Measurements from ENCODE around the gene SPIB.

Gene SPIB

DNA sequence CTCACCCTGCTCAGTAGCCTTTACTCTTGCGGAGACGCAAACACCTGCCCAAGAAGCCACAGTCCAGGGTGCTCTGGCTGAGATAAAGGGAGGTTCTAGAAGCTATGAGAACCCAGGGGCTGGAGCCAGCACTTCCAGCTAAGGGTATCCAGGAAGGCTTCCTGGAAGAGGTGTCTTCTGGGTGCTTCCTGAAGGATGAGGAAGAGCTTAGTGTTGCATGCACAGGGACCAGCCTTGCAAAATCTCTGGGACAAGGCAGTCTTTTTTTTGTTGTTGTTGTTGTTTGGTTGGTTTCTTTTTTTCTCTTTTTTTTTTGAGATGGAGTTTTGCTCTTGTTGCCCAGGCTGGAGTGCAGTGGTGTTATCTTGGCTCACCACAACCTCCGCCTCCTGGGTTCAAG lies 34.5 kb downstream of the SPIB start:
- Mint-ChIP-seq H3K9me3 (peaks cover 2% of the 10 kb centered on the region), H3K4me3 (no peak overlapping the region), H3K36me3 (no peaks in the 10 kb centered on the region), H3K27ac (no peak overlapping the region), H3K4me1 (peaks cover 3% of the 10 kb centered on the region), H3K27me3 (no peaks in the 10 kb centered on the region)
- no peak for DNase-seq (ENCODE audit: low spot score in 2 of 2)
- no peak for ATAC-seq (ENCODE audit: low read depth)

DNA sequence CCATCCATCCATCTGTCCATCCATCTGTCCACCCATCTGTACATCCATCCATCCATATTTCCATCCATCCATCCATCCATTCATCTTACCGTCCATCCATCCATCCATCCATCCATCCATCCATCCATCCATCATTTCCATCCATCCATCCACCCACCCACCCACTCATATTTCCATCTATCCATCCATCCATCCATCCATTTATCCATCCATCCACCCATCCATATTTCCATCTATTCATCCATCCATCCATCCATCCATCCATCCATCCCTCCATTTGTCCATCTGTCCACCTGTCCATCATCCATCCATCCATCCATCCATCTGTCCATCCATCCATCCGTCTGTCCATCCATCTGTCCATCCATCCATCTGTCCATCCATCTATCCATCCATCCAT lies 37.3 kb downstream of the SPIB start:
- no peaks in the 10 kb centered on the region for H3K27me3 Mint-ChIP-seq
- H3K27ac Mint-ChIP-seq = no peak overlapping the region
- peaks cover 15% of the 10 kb centered on the region for H3K4me1 Mint-ChIP-seq

DNA sequence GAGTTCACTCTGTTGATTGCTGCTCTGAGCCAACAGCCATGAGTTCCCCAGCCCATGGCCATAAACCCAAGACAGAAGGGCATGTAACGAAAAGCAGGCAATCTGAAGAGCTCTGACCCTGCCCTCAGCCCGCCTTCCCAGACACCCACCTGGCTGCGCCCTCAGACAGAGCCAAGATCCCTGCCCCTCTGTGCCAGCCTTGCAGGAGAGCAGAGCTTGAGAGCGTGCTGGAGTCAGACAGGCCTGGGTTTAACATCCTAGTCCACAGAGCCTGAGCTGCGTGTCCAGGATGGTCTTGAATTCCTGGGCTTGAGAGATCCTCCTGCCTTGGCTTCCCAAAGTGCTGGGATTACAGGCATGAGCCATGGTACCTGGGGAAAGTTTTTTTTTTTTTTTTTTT lies 38.6 kb downstream of the SPIB start:
- Mint-ChIP-seq H3K4me1 (peaks cover 19% of the 10 kb centered on the region), H3K9me3 (peaks cover 2% of the 10 kb centered on the region), H3K27me3 (no peaks in the 10 kb centered on the region), H3K4me3 (no peak overlapping the region), H3K36me3 (no peaks in the 10 kb centered on the region), H3K27ac (no peak overlapping the region)
- ATAC-seq (ENCODE audit: low read depth) = no peak
- no peak for DNase-seq (ENCODE audit: low spot score in 2 of 2)

More for the DNA sequence above, 37.3 kb downstream of the SPIB start:
- Mint-ChIP-seq H3K9me3 (peaks cover 2% of the 10 kb centered on the region), H3K4me3 (no peak overlapping the region), H3K36me3 (no peaks in the 10 kb centered on the region)
- DNase-seq (ENCODE audit: low spot score in 2 of 2) = no peak
- ATAC-seq (ENCODE audit: low read depth) = no peak

DNA sequence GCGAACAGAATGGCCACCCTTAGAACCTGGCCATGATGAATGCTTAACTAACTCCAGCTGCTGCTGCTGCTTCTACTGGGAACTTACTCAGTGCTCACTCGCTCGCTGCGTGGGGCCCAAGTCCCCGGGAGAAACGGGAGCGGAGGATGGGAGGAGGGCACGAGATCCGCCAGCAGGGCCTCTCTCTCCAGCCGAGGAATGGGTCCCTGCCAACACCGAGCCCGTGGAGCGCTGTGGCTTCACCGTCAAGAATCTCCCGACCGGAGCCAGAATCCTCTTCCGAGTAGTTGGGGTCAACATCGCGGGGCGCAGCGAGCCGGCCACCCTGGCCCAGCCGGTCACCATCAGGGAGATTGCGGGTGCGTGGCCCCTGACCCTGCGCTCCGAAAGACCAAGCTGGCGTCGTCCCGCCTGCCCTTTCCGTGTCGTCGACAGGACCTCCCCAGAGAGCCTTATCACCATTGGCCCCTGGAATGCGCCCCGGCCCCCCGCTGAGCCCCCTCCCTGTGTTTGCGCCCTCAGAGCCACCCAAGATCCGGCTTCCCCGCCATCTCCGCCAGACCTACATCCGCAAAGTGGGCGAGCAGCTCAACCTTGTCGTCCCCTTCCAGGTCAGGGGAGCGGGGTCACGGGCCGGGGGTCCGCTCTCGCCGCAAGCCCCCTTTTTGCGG lies 39.8 kb downstream of the SPIB start:
- ATAC-seq (ENCODE audit: low read depth) = no peak
- Mint-ChIP-seq H3K4me1 (peaks cover 19% of the 10 kb centered on the region), H3K4me3 (no peak overlapping the region), H3K36me3 (no peaks in the 10 kb centered on the region), H3K9me3 (peaks cover 2% of the 10 kb centered on the region), H3K27me3 (no peaks in the 10 kb centered on the region), H3K27ac (no peak overlapping the region)
- DNase-seq (ENCODE audit: low spot score in 2 of 2) = no peak

DNA sequence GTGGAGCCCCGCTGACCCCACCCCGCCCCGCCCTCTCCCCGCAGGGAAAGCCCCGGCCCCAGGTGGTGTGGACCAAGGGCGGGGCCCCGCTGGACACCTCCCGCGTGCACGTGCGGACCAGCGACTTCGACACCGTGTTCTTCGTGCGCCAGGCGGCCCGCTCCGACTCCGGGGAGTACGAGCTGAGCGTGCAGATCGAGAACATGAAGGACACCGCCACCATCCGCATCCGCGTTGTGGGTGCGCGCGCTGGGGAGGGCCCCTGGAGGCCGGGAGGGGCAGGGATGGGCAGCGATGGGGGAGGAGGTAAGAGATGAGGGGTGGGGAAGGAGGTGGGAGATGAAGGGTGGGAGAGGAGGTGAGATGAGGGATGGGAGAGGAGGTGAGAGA lies 40.3 kb downstream of the SPIB start:
- H3K27ac Mint-ChIP-seq = no peak overlapping the region
- DNase-seq (ENCODE audit: low spot score in 2 of 2) (no peak), ATAC-seq (ENCODE audit: low read depth) (no peak)
- H3K9me3 Mint-ChIP-seq = peaks cover 2% of the 10 kb centered on the region
- peaks cover 19% of the 10 kb centered on the region for H3K4me1 Mint-ChIP-seq
- H3K27me3 Mint-ChIP-seq = no peaks in the 10 kb centered on the region
- no peak overlapping the region for H3K4me3 Mint-ChIP-seq
- no peaks in the 10 kb centered on the region for H3K36me3 Mint-ChIP-seq

DNA sequence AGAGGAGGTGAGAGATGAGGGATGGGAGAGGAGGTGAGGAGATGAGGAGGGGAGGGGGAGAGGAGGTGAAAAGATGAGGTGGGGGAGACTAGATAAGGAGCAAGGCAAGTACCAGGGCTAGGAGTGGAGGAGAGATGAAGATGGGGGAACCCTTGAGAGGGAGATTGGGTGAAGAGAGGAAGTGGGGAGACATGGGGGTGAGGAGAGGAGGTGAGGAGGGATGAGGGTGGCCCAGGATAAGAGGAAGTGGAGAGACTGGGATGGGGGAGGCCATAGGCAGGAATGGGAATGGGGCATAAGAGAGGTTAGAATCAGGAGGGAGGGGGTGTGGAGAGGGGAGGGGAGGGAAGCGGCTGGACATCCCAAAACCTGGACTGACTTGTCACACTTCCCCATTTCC lies 40.9 kb downstream of the SPIB start:
- DNase-seq (ENCODE audit: low spot score in 2 of 2) (no peak), ATAC-seq (ENCODE audit: low read depth) (no peak)
- Mint-ChIP-seq H3K36me3 (no peaks in the 10 kb centered on the region), H3K9me3 (peaks cover 2% of the 10 kb centered on the region), H3K4me3 (peak overlapping the region; percentile 60), H3K4me1 (peaks cover 19% of the 10 kb centered on the region), H3K27ac (peak overlapping the region; percentile 97), H3K27me3 (no peaks in the 10 kb centered on the region)

DNA sequence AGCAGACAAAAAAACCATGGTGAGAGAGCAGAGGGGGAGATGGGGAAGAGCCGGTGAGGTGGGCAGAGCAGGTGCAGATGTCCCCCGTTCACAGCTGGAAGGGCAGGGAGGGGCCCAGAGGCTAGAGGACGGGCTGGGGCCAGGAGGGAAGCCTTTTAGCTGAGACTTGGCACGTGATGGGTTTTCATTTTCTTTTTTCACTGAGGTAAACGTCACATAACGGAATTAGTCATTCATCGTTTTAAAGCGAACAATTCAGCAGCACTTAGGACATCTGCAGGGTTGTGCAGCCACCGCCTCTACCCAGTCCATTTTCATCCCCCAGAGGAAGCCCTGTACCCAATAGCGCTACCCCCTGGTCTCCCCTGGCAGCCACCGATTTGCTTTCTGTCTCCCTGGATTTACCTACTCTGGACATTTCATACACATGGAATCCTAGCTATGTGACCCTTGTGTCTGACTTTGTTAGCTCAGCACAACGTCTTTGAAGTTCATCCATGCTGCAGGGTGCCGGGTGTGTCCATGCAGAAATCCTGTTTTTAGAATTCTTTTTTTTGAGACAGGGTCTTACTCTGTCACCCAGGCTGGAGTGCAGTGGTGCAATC lies 41.5 kb downstream of the SPIB start:
- peaks cover 19% of the 10 kb centered on the region for H3K4me1 Mint-ChIP-seq
- H3K9me3 Mint-ChIP-seq = peaks cover 2% of the 10 kb centered on the region
- DNase-seq (ENCODE audit: low spot score in 2 of 2) = peak; percentile 39 to 44
- peak overlapping the region; percentile 97 for H3K27ac Mint-ChIP-seq
- peak overlapping the region; percentile 60 for H3K4me3 Mint-ChIP-seq
- H3K36me3 Mint-ChIP-seq = no peaks in the 10 kb centered on the region
- ATAC-seq (ENCODE audit: low read depth) = peak; percentile 79
- no peaks in the 10 kb centered on the region for H3K27me3 Mint-ChIP-seq

DNA sequence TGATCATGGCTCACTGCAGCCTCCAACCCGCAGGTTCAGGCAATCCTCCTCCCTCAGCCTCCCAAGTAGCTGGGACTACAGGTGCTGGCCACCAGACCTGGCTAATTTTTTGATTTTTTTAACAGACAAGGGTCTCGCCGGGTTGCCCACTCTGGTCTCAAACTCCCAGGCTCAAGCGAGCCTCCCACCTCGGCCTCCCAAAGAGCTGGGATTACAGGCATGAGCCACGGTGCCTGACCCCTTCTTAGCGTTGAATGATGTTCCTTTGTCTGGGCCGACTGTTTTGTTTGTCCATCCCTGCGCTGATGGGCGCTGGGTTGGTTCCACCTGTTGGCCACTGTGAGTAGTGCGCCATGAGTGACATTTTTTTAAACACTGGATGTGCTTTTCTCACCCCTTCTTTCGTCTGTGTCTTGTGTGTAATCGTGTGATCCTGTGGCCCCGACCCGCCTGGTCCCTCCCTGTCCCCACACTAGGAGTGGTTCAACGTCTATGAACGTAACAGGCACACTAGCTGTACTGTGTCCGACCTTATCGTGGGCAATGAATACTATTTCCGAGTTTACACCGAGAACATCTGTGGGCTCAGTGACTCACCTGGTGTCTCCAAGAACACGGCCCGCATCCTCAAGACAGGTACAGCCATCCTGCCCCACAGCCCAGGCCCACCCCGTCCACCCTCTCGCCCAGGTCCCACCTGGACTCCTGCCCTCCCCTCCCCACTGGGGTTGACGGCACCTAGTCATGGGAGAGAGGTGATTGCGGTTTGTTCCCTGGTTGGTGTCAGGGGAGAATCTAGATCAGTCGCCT lies 42.5 kb downstream of the SPIB start:
- H3K27ac Mint-ChIP-seq = peak overlapping the region; percentile 82
- no peaks in the 10 kb centered on the region for H3K9me3 Mint-ChIP-seq
- H3K4me3 Mint-ChIP-seq = peak overlapping the region; percentile 60
- H3K4me1 Mint-ChIP-seq = peaks cover 16% of the 10 kb centered on the region
- no peaks in the 10 kb centered on the region for H3K27me3 Mint-ChIP-seq
- ATAC-seq (ENCODE audit: low read depth) = peak; percentile 60
- no peaks in the 10 kb centered on the region for H3K36me3 Mint-ChIP-seq
- peak; percentile 66 to 73 for DNase-seq (ENCODE audit: low spot score in 2 of 2)

DNA sequence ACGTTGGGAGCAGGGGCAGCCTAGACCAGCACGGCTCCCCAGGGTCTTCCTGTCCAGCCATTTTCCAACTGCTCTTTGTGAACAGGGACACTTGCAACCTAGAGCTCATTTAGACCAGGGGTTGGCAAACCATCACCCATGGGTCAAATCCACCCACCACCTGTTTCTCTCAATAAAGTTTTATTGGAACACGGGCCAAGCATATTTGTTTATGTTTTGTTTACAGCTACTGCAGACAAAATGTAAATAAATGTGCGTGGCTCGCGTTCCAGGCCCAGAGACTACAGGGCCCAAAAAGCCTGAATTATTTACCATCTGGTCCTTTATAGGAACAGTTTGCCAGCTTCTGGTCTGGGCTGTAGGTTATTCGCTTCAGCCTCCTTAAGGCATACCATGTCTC lies 44.2 kb downstream of the SPIB start:
- Mint-ChIP-seq H3K4me1 (peaks cover 19% of the 10 kb centered on the region), H3K9me3 (no peaks in the 10 kb centered on the region), H3K27ac (no peak overlapping the region), H3K36me3 (no peaks in the 10 kb centered on the region), H3K4me3 (no peak overlapping the region), H3K27me3 (peaks cover 4% of the 10 kb centered on the region)
- DNase-seq (ENCODE audit: low spot score in 2 of 2) (no peak), ATAC-seq (ENCODE audit: low read depth) (no peak)

DNA sequence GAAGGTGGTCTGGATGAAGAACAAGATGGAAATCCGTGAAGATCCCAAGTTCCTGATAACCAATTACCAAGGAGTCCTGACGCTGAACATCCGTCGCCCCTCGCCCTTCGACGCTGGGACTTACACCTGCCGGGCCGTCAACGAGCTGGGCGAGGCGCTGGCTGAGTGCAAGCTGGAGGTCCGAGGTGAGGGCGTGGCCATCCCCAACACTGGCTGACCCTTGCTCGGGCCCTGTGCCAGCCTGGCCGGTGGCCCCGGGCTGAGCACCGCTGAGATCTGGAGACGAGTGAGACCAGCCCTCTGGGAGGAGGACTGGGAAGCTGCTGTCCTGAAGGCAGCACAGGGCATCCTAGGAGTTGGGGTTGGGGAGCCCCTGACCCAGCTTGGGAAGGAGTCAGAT lies 45.6 kb downstream of the SPIB start:
- ATAC-seq (ENCODE audit: low read depth) (no peak), DNase-seq (ENCODE audit: low spot score in 2 of 2) (no peak)
- H3K27ac Mint-ChIP-seq = no peak overlapping the region
- peaks cover 19% of the 10 kb centered on the region for H3K4me1 Mint-ChIP-seq
- H3K4me3 Mint-ChIP-seq = no peak overlapping the region
- no peaks in the 10 kb centered on the region for H3K36me3 Mint-ChIP-seq
- H3K27me3 Mint-ChIP-seq = peaks cover 6% of the 10 kb centered on the region
- no peaks in the 10 kb centered on the region for H3K9me3 Mint-ChIP-seq

DNA sequence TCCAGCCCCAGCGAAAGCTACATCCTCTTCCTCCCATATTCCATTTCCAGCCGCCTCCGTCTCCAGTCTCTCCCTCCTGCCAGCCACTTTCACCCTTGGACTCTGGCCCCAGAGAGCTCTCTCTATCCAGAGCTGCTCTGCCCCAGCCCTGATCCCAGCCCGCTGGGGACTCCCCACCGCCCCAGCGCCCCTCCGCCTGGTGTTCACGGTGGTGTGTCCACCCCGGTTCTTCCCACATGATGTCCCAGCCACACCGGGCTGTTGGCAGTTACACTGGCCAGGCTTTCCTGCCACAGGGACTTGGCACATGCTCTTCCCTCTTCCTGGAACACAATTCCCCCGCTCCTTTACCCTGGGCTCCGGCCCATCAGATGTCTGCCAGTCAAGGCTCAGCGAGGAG lies 46.3 kb downstream of the SPIB start:
- Mint-ChIP-seq H3K9me3 (no peaks in the 10 kb centered on the region), H3K4me3 (no peak overlapping the region), H3K27me3 (peaks cover 6% of the 10 kb centered on the region), H3K36me3 (no peaks in the 10 kb centered on the region), H3K27ac (no peak overlapping the region), H3K4me1 (peaks cover 13% of the 10 kb centered on the region)
- DNase-seq (ENCODE audit: low spot score in 2 of 2) = no peak
- no peak for ATAC-seq (ENCODE audit: low read depth)

DNA sequence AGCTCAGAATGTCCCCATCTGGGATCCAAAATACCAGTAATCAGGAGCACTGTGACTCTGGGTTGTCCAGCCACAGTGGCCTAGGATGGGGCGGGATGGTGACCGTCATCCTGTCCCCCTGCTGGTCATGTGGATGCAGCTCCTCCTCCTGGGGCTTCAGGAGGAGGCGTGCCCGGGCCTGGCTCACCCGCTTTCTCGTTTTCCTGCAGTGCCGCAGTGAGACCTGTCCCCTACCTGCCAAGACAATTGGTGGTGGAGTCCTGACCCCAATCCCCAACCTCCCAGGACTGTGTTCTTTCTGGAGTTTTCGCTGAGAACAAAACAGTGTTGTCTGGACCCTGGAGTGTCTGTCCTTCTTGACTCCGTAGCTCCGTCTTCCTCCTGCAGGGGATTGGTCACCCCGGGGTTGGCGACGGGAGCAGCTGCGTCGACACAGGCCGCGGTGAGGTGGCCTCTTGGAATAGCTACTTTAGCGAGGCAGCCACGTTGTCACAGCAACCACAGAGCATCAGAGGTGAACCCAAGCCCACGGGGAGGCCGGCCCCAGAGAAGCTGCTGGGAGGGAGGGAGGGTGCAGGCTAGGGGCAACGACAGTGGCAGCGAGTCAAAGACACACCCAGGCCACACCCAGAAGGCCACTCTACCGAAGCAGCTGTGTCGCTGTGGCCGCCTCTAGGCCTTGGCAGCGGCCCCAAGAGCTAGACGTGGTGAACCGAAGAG lies 47.4 kb downstream of the SPIB start:
- H3K27me3 Mint-ChIP-seq = peaks cover 6% of the 10 kb centered on the region

DNA sequence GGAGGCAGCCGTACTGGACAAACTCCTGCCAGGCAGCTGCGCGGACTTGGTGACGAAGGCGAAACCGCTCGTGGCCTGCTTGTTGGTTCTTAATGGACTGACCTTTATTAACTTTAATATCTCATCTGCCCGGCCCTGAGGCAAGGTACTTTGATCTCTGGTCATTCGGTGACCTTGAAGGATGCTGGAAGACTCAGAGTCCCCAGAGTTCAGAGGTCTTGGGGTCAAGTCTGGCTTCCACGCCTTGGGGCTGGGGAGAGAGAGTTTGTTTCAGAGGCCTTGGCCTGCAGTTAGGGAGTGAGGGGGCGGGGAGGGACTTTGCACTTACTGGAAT lies 47.9 kb downstream of the SPIB start:
- H3K36me3 Mint-ChIP-seq = no peaks in the 10 kb centered on the region
- ATAC-seq (ENCODE audit: low read depth) (no peak), DNase-seq (ENCODE audit: low spot score in 2 of 2) (no peak)
- H3K4me1 Mint-ChIP-seq = peaks cover 2% of the 10 kb centered on the region
- no peak overlapping the region for H3K27ac Mint-ChIP-seq
- H3K27me3 Mint-ChIP-seq = peaks cover 6% of the 10 kb centered on the region
- H3K9me3 Mint-ChIP-seq = no peaks in the 10 kb centered on the region
- no peak overlapping the region for H3K4me3 Mint-ChIP-seq

More for the DNA sequence above, 47.4 kb downstream of the SPIB start:
- no peaks in the 10 kb centered on the region for H3K36me3 Mint-ChIP-seq
- no peak for ATAC-seq (ENCODE audit: low read depth)
- DNase-seq (ENCODE audit: low spot score in 2 of 2) = no peak
- no peak overlapping the region for H3K27ac Mint-ChIP-seq
- H3K9me3 Mint-ChIP-seq = no peaks in the 10 kb centered on the region
- no peak overlapping the region for H3K4me3 Mint-ChIP-seq
- peaks cover 6% of the 10 kb centered on the region for H3K4me1 Mint-ChIP-seq

DNA sequence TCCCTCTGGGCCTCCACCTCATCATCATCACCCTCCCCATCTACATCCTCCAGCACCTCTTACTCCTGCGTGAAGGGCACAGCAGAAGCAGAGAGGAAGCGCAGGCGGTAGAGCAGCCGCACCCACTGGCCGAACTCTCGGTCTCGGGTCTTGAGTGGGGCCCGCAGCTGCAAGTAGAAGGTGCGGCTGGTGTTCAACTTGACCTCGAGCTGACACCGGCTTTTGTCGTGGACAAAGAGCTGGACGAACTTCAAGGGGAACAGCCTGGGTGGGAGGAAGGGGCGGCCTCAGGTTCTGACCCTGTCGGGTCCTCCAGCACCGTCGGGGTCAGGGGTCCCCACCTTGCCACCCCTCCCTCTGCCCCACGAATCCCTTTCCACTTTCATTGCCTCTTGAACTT lies 48.8 kb downstream of the SPIB start:
- Mint-ChIP-seq H3K4me3 (no peak overlapping the region), H3K9me3 (no peaks in the 10 kb centered on the region), H3K27ac (peak overlapping the region; percentile 56), H3K27me3 (peaks cover 6% of the 10 kb centered on the region), H3K36me3 (no peaks in the 10 kb centered on the region), H3K4me1 (peaks cover 2% of the 10 kb centered on the region)
- no peak for DNase-seq (ENCODE audit: low spot score in 2 of 2)
- ATAC-seq (ENCODE audit: low read depth) = no peak

Measured in memory B cell (primary cell).